G401 (cell line): ENCODE measurements around the gene ZNF501. TPM values are rescaled to one million over a fixed set of nuclear protein-coding genes. Genes with fewer than 3 reads are reported as not detected.

Experiments used
- DNase-seq: peaks from one replicate; pipeline ENCODE4 v3.0.0-alpha.2; 2015; ENCODE audit warnings: low spot score
- in situ Hi-C: cut with HindIII; loops from 2 replicates; pipeline ENCODE4 v1.10.0; 2016; ENCODE audit warnings: low sequenced_read_pairs, mixed read lengths
- total RNA-seq: library from RNA; depleted of rRNA; stranded (reverse); fragments of >200 nt; shearing (Covaris generic); gene quantifications from 2 replicates; pipeline ENCODE4 v1.2.3, GENCODE V29; 2014; rRNA removed

Gene ZNF501
- 0.03 TPM in 1 of 2 replicates, not detected in the other for total RNA-seq

GRCh38 chr3:44729384-44729910, at the start of gene ZNF501:
Gene ZNF501 (plus strand): TSS chr3:44729635. CDS start chr3:44734422, 4,787 bp downstream.
- DNase-seq, result peak; percentile 89
- in situ Hi-C loops, result no loop called here

DNA sequence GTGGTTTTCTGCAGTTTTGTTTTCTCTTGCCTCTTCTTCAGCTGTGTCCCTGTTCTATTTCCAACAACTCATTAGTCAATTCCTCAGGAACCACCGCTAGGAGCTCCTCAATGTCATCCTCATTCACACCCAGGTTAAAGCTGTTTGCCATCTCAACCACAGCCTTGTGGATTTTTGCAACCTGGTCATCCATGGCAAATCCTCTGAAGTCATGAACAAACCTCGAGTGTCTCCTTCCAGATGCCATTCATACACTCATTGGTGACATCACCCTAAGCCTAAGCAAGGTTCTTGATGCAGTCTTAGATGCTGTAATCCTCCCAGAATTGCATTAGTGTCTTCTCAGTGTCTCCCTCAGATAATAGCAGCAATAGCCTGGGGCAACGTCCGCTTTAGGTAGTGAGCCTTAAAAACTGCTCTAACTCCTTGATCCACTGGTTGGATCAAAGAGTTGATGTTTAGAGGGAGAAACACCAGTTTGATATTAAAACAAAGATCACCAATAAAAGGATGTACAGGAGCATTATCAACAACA, 48.4 kb upstream of the ZNF501 start:
- in situ Hi-C loops, result no loop called here
- DNase-seq, result no peak

GRCh38 chr3:44682182-44682896, 47.1 kb upstream of the ZNF501 start:
- in situ Hi-C loops, result no loop called here
- no peak for DNase-seq

DNA sequence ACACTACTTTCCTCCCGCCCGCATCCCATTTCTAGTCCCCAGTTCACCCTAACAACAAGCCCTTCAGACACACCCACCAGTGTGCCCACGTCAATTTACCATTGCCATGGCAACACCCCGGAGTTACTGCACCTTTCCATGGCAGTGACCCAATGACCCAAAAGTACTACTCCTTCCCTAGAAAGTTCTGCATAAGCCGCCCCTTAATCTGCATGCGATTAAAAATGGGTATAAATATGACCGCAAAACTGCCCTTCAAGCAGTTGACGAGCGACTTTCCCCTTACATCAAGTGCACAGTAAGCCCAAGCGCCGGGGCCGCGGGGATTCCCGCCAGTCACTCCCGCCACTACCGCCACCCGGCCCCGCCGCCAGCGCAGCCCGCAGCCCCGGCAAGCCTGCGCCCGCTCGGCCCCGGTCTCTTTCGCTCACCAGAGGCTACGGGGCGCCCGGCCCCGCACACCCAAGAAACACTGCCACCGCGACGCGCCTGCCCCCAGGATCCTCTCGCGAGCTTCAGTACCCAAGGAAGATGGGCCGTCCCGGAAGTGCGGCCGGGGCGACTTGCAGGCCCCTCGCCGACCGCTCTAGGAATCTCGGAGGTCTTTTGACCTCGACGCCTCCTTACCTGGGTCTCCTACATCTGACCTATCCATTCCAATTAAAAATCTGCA, 44.2 kb upstream of the ZNF501 start:
- peak; percentile 91 for DNase-seq

DNA sequence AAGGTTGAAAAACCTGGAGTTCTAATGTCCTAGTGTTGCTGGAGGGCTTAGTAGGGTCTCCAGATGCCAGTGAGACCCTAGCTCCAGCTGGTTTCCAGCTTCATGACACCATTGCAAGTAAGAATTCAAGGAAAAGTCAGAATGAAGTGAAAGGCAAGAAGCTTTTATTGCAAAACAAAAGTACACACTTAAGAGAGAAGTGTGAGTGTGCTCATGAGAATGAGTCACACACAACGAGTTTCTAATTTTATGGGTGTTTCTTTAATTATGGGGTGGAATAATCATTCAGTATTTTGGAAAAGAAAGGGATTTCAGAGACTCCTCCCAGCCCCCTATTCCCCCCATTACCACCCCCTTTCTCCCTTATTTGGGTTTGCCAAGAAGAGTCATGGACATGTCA, 41.5 kb upstream of the ZNF501 start:
- no peak for DNase-seq
- in situ Hi-C loops, result no loop called here

More for the DNA sequence above, 44.2 kb upstream of the ZNF501 start:
- in situ Hi-C loops, result no loop called here

DNA sequence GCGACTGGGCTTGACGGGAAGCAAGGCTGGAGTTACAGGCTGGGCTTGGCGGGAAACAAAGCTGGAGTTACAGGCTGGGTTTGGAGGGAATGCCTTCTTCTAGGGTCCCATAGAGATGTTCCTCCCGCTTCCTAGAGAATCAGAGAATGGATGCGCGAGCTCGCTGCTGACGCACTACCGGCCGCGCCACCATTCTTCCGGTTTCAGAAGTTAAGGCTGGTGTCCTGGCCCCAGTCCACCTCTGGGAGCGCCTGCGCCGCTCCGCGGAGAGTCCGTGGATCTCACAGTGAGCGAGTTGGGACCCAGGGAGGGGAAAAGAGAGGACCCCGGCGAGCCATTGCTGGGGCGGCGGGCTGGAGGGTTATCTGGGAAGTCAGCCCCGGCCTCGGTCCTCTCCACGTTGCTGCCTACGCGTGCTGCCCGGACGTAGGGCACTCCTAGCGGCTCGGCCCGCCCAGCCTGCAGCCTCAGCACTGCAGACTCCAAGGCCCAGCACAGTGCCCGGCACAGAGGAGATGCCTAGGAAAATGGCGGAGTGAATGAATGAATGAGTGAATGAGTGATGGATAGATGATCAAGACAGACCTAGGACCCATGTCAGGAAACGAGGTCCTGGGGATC, 16.9 kb upstream of the ZNF501 start, which contains the start of gene ZNF502:
Gene ZNF502, plus strand, starts transcription at position 206 of the 621 bp plus-strand sequence. CDS start 7,602 bp downstream, outside the sequence.
- peak; percentile 91 for DNase-seq

GRCh38 chr3:44721231-44722102, 8.0 kb upstream of the ZNF501 start:
- no peak for DNase-seq
- in situ Hi-C loops, result no loop called here

More for the DNA sequence above, 16.9 kb upstream of the ZNF501 start, which contains the start of gene ZNF502:
- in situ Hi-C loops, result no loop called here

DNA sequence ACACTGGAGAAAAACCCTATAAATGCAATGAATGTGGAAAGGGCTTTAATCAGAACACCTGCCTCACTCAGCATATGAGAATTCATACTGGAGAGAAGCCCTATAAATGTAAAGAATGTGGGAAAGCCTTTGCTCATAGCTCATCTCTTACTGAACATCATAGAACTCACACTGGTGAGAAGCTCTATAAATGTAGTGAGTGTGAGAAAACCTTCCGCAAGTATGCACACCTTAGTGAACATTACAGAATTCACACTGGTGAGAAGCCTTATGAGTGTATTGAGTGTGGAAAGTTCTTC, 7.4 kb upstream of the ZNF501 start:
- in situ Hi-C loops, result no loop called here
- DNase-seq, result no peak

- no peak for DNase-seq
- in situ Hi-C loops, result no loop called here
Measured at GRCh38 chr3:44734646-44735168, 5.3 kb downstream of the ZNF501 start.

DNA sequence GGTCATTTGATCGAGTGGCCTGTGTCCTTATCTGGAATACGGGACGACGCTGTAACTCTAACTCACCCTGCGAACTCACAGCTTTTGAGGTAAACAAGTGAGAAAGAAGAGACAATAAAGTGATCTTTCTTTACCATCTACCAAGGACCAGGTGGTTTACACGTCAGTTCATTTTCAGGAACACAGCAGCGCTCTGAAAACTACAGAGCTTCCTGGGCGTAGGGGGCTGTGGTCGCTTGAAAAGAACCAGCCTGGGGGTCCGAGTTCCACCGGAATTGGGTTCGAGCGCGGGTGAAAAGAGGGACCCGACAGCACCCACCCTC, 31.6 kb downstream of the ZNF501 start:
- in situ Hi-C loops, result no loop called here
- no peak for DNase-seq

DNA sequence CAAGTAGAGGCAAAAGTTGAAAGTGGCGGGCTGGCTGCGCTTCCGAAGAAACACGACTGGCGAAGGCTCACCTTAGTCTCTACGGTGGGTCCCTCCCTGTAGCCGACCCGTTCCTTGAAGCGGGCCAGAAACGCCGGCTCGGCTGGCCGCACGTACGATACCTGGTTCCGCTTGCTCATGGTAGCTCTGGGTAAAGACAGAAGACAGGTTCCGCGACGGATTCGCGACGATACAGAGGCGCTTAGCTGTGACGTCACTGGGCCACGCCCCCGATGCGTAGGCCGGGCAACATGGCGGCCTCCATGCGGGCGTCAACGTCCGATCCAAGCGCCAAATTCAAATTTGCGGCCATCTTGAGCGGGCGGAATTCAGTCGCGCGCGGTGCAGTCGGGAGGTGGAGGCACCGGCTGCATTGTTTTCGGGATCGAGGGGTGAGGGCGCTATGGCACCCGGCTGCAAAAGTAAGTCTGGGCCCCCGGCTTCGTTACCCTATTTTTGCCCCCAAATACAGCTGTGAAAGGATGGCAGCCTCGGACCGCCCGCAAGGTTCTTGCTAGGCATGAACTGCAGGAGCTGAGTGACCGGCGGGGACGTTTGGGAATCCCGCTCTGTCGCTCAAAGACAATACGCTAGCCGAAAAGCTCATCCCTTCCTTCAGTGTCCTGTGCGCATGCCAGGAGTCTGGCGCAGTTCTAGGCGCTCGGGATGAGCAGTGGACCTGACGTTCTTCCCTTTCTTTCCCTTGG, 32.2 kb downstream of the ZNF501 start, which contains the start of the genes KIAA1143 and KIF15:
Gene KIAA1143, minus strand, starts transcription at position 196 of the 746 bp plus-strand sequence. Its CDS starts 17 bp downstream, at position 179.
Gene KIF15, plus strand, starts transcription at position 371 of the 746 bp plus-strand sequence. Its CDS starts 72 bp downstream, at position 443.
- peak; percentile 96 for DNase-seq
- in situ Hi-C loops, result no loop called here

DNA sequence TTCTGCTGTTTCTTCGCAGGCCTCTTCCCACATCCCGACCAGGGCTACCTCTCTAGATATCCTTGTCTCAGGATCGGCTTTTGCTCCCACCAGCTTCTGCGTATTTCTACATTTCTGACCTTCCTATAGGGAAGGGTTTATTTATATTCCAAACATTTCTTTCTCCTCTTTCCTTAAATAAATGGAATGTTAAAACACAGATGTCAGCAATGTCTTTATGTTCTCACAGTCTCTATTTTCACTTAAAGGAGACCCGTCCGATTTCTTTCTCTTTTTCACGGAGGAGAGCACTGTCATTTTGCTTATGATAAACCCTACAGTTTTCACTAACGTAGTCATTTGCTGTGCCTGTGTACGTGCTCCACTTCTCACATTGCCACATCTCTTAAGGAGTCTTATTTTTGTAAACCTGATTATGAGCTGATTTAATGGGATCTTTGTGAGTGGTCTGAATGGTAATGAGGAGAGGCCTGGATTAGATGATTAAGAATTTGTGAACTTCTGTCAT, 32.8 kb downstream of the ZNF501 start:
- no peak for DNase-seq
- in situ Hi-C loops, result no loop called here

GRCh38 chr3:44762690-44763089, 33.3 kb downstream of the ZNF501 start:
- DNase-seq, result no peak
- in situ Hi-C loops, result no loop called here

GRCh38 chr3:44764248-44764647, 34.8 kb downstream of the ZNF501 start:
- in situ Hi-C loops, result no loop called here
- DNase-seq, result no peak

DNA sequence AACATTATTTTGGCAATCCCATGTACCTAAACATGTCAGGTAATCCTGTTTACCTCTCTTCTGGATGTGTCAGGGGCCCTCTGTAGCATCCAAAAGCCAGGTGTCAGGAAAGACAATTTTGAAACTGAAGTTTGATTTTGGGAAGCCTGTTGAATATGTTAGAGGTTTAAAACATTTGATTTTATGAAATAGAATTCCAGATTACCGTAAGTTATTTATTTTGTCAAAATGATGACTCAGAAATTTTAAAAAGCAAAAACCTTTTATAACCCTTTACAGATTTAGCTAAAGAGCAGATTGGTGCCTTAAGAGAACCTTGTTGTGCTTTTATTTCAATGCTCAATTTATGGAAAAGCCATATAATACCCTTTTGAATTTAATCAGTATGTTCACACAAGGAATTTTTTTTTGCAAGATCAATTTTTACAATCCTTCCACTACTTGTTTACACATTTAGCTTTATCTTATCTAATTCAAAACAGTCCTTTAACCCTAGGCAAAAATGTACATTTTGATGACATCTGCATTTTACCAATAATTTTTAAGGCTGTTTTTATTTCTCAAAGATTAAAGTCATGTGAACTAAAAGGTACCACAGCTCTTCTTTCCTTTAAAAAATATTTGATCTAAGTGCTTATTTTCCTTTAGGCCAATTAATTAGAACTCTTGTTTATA, 42.1 kb downstream of the ZNF501 start:
- in situ Hi-C loops, result no loop called here
- no peak for DNase-seq

- in situ Hi-C loops, result no loop called here
- DNase-seq, result no peak
Measured at GRCh38 chr3:44772099-44772442, 42.6 kb downstream of the ZNF501 start.

GRCh38 chr3:44782891-44783290, 53.5 kb downstream of the ZNF501 start:
- DNase-seq, result no peak

More at GRCh38 chr3:44782891-44783290, 53.5 kb downstream of the ZNF501 start:
- in situ Hi-C loops, result no loop called here
